Activated CD8-positive, alpha-beta memory T cell treated with anti-CD3 and anti-CD28 coated beads, Interleukin-2, amount 50 U/mL, for 24 hours (primary cell): ENCODE data around the gene TRAF7.

Experiments
- DNase-seq: peaks from one replicate; pipeline ENCODE4 v3.0.0-alpha.2; 2020; ENCODE audit errors: extremely low read depth

Gene TRAF7

DNA sequence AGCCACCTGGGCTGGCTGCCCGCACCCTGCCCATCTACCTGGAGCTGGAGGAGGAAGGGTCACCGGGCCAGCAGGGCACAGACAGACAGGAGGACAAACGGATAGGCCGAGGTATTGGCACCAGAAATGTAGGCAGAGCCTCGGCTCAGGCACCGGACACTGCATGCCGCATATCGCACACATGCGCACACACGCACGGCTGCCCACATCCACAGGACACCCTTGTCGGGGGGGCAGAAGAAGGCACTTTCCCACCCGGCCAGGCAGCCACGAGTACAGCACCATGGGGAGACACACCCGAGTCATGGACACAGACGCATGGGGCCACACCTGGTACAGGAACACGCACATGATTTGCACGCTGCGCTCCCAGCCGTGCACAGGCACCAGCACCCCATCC, 26.4 kb downstream of the TRAF7 start:
- DNase-seq, result no peak

DNA sequence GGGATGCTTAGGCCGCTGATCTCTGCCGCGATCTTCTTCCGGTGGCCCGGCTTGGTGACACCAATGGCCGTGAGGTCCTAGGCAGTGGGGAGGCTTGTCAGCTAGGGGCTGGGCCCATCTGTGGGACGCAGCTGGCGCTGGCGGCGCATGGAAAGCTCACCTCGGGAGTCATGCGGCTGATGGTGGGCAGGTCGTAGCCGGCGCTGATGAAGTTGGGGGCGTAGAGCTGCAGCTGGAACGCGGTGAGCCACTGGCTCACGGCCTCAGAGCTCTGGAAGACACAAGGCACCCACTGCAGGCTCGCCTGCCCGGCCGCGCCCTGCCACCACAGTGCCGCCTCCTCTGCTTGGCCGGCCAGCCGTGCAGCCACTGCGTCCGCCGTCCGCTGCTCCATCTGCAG, 28.1 kb downstream of the TRAF7 start:
- DNase-seq, result no peak

DNA sequence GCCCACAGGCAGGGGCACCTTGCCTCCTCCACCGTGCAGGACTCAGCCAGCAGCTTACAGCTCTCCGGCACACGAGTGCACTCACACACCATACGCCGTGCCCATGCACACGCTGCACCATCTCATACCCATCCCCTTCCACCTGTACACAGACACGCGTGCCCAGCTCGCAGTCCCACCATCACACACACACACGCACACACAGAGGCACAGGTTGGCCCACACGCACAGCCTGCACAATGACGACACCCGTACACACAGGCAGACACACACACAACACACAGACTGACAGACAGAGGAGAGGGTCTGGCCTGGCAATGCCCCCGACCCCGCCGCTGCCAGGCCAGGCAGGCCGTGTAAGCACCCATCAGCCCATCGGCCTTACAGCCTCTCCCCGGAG, 28.8 kb downstream of the TRAF7 start:
- no peak for DNase-seq

DNA sequence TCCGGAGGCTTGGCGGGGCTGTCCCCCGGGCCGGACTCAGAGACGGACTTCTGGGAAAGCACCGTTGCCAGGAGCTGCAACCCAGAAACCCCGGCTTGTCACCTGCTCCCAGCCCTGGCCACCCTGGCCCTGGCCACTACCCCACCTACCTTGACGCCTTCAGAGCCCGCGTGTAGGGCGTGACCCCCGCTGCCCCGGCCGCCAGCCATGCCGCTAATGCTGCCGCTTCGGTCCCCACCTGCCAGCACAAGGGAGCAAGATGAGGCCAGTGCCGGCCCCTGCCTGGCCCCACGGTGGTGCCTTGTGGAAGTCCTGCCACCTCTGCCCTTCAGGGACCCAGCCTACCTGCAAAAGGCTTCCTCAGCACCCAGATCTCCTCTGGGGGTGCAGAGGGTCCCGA, 29.4 kb downstream of the TRAF7 start:
- DNase-seq, result no peak

DNA sequence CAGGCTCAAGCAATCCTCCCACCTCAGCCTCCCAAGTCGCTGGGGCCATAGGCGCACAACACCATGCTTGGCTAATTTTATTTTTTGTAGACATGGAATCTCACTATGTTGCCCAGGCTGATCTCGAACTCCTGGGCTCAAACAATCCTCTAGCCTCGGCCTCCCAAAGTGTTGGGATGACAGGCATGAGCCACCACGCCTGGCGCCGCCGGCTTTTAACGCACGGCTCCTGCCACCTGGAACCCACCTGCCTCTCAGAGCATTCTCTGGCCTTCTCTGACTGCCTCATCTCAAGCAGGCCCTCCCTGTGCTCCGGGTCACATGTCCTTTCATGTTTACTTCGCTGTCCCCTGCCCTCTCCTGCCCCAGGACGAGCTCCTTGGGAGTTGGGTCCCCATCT, 30.5 kb downstream of the TRAF7 start:
- DNase-seq, result no peak

DNA sequence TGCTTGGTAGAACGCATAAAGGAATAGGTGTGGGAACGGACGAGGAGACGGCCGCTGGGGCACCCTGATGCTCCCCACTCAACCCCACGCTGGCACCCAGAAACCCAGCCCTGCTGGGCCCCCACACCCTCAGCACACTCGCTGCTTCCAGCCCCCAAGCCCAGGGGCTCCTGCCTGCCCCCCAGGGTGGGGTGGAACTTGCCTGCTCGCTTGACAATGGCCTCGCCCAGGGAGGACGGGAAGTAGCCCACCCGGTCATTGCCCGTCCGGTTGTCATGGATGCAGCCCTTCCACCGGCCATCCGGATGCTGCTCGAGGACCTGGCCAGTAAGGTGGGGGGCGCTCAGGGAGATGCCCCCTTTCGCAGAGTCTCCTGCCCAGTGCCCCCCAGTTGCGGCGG, 30.9 kb downstream of the TRAF7 start:
- DNase-seq, result no peak

DNA sequence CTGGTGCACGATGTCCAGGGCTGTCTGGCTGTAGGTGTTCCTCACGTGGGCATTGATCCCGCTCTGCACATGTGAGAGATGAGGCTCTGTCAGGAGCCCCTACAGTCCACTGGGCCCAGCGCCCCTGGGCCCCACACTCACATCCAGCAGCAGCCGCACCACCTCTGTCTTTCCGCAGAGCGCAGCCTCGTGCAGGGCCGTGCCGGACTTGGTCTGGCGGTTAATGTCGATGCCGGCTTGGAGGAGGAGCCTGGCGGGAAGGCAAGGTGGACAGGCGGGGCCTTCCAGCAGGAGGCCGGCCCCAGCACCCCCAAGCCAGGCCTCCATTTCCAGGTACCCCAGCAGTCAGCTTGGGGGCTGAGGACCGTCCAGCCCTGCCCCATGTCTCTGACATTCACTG, 31.6 kb downstream of the TRAF7 start:
- no peak for DNase-seq

DNA sequence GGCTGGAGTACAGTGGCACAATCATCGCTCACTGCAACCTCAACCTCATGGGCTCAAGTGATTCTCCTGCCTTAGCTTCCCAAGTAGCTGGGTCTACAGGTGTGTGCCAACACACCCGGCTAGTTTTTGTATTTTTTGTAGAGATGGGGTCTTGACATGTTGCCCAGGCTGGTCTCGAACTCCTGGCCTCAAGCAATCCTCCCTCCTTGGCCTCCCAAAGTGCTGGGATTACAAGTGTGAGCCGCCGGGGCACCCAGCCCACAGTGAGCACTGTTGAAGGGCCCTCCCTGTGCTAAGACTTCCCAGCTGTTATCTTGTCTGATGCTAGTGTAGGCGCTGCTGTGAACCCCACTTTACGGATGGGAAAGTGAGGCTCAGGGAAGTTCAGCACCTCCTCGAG, 32.8 kb downstream of the TRAF7 start:
- DNase-seq, result no peak

DNA sequence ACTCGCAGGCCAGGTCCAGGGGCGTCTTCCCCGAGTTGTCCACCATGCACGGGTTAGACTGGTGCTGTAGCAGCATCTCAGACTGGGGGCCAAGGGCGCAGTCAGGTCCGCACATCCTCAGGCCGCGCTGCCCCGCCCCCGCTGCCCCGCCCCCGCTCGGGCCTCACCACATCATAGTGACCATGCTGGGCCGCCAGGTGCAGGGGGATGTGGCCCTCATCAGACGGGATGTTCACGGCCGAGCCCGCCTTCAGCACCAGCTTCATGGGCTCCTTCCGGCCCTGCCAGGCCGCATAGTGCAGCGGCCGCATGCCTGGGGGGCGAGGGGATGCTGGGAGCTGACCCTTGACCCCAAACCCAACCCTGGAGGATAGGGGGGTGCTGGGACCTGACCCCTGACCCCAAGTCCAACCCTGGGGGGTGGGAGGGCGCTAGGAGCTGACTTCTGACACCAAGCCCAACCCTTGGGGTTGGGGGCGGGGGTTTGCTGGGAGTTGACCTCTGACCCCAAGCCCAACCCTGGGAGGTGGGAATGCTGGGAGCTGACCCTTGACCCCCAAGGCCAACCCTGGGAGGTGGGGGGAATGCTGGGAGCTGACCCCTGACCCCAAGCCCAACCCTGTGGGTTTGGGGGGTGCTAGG, 33.8 kb downstream of the TRAF7 start:
- DNase-seq, result no peak

DNA sequence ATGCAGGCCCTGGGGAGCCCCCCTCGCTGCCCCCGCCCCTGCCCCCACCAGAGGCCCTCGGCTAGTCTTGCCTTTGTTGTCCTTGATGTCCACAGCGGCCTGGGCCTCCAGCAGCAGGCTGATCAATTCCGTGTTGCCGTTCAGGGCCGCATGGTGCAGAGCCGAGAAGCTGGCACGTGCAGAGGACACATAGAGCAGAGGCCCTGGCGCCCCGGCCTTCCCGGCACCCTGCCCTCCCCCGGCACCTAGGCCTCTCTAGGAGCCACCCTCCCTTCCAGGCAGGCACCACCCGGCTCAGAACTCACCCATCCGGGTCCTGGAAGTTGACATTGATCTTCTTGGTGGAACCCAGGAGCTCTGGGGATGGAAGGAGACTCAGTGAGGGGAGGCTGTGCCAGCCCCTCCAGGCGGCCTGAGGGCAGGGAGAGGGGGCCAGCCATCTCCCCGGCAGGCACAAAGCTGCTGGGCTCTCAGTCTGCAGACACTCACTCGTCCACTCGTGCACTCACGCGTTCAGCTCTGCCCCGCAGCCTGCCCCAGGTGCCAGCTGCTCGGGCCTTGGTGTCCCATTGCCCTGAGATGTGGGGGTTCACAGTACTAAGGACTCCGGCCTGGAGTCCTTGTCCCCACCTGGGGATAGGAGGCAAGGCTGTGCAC, 34.5 kb downstream of the TRAF7 start:
- no peak for DNase-seq

DNA sequence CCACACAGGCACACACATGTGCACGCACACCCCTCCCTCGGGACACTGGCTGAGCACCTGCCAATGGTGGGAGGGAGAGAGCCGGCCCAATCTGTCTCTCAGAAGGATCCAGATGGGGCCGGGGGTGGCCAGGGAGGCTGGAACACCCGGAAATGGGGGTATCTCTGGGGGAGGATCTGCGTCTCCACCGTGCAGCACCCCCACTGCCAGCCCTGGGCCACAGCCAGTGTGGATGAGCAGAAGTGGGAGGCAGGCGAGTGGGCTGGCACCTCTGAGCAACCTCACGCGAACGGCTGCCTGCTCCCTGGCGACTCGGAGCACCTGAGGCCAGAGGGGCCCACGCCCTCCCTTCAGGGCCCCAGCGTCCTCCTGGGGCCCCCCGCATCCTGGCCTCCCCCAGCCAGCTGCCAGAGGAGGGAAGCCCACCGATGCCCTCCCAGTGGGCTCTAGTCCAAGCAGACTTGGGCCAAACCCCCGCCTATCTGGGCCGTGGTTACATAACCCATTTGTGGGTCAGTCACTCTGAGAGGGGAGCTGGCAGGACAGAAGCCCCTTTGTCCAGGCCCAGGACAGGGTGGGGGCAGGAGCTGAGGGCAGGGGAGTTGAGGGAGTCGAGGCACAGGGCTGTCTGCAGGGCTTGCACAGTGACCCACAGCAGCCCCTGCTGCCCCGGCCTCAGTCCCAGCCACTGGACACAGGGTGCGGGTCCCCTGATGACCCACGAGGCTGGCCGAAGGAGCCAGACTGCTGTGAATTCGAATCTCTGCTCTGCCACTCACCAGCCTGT, 35.3 kb downstream of the TRAF7 start:
- DNase-seq, result no peak

DNA sequence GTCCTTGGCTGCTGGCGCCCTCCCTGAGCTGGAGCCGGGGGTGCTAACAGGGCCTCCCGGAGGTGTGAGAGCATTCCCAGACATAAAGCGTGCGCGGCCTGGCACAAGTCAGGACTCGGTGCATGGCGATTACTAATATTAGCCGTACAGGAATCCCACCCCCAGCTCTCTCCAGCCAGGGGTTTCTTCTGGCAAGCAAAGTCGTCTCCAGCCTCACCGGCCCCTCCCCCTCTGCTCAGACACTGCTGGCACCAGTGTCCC, 35.8 kb downstream of the TRAF7 start:
- no peak for DNase-seq

DNA sequence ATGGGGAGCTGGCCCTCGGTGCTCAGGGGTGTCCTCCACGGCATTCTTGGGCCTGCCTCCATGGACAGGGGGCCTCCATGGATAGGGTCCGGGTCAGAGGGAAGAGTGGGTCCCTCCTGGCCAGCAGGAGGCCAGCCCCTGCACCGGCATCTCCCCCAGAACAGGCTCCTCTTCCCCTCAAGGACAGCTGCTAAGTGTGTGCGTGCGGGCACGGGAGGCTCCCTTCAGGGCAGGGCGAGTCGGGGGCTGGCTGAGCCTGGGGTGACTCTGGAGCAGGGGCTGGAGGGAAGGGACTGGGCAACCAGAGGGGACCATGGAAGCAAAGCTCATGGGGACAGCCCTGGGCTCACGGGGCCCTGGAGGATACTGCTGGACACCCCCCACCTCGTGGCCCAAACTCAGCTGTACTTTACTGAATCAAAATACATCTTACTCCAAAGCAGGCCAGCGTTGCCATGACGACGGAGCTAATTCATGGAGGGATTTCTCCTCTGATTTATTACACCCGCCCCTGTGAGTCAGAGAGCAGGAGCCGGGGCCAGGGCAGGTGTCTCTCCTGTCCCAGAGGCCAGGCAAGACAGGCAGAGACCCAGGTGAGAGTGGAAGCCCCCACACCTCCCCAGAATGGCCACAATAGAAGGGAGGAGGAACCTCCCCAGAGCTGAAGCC, 38.7 kb downstream of the TRAF7 start:
- no peak for DNase-seq

DNA sequence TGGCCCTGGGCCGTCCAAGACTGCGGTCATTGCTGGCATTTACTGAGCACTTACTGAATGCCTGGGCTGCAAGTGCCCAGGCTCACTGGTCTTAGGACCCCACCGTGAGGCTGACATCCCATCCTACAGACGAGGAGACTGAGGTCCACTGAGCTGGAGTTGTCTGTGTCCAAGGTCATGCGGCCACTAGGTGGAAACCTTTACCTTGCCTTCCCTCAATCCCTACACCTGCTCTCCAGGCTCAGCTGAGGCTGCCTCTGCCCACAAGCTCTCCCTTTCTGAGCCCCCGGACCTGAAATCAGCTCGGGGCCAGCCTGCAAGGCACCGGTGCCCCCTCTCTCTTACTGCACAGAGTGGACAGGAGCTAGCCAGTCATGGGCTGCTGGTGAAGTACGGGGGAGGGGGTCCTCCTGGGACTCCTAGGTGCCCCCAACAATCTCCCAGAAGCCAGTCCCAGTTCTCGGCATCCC, 39.3 kb downstream of the TRAF7 start:
- DNase-seq, result no peak

DNA sequence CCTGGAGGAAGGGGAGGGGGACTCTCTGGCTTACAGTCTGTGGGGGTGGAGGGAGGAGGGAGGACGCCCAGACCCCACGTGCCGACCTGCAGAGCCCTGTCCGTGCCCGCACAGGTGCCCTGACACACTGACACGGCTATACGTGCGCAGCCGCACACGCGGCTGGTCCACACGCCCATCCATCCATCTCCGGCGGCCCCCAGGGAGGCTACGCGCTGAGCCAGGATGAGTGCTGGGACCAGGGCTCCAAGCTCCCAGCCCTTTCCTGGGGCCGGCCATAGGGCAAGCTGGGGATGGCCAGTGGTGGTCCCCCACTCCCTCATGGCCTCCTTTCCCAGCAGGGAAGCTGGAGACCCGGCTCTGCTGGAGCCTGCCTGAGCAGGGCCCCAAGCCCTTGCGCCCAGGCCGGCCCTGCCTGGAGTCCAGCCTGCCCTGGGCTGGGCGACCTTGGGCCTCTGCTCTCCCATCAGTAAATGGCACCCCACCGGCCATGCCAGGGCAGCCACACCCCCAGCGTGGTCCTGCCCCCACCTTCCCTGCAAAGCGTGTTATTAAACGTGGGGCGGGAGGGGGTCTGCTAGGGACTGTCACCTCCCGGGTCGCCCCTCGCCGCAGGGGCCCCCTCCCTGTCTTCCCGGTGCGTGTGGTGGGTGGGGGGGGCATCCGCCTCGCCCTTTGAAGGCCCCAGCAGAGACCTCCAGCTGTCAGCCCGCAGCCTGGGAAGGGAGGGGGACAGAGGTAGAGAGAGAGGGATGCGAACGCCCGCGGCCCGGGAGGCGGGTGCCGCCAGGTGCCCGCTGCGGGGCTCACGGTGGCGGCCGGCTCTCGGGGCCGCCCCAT, 40.0 kb downstream of the TRAF7 start:
- DNase-seq, result no peak

DNA sequence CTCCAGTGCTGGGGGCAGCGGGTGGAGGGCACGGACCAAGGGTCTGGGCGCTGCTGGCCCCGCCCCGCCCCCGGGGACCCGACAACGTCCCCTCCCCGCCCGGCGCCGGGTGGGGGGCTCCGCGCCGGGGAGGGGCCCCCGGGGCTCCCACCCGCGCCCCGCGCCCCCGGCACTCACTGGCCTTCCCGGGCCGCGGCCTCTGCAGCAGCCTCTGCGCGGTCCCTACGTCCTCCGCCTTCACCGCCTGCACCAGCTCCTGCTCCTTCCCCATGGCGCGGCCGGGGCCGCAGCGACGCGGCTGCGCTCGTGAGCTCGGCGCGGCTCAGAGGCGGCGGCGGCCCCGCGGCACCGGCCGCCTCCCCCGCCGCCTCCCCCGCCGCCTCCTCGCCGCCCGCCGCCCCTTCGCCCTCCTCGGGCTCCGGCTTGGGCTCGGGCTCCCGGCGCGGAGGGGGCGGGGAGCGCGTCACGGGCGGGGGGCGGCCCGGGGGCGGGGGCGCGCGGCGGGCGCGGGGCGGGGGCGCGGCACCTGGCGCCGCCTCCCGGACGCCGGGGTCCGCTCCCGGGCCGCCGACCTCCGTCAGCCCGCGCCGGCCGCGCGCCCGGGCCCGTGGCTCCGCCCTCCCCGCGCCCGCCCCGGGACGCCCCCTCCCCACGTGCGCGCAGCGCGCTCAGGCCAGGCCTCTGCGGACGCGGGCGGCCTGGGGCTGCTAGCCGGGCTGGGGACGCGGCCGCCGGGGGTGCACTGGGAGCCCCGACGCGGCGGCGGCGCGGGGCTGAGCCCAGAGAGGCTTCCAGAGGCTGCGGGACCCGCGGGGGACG, 40.8 kb downstream of the TRAF7 start, which contains the start of gene CASKIN1:
TSS of gene CASKIN1 (minus strand) at position 444 of the 819 bp plus-strand sequence. CDS start at position 271, 173 bp downstream.
- DNase-seq, result no peak

DNA sequence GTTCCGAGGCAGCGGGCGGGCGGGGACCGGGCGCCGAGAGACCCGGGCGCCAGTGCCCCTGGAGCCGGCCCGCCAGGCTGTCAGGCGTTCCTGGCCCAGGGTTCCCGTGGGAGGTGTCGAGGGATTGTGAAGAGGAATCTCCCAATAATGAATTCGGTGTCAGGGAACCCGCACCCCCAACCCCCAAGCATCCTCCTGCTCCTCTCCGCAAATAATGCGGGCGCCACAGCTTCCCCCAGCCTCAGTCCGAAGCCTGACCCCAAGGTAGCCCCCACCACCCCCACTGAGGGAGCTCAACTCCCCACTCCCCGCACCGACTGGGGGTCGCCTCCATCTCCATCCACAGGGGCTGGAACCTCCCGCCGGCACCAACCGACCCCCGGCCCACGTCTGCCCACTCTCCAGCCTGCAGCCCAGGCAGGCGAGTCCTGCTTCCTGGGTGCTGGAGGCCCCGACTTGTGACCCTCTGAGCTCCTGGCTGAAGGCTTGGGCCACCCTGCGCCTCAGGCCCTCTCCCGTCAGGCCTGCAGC, 41.5 kb downstream of the TRAF7 start:
- no peak for DNase-seq

DNA sequence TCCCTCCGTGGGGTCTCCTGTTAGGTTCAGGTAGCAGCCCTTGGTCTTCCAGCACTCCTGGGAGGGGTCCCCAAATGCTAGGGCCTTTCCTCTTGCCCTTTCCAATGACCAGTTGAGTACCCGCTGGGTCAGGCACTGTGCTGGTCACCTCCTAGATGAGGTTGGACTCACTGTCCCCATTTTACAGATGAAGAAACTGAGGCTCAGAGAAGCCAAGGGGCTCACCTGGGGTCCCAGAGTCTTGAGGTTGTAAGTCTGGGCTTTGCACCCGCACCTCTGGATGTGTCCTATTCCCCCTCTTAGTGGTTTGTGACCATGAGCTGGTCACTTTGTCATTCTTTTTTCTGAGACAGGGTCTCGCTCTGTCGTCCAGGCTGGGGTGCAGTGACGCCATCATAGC, 42.2 kb downstream of the TRAF7 start:
- DNase-seq, result no peak

DNA sequence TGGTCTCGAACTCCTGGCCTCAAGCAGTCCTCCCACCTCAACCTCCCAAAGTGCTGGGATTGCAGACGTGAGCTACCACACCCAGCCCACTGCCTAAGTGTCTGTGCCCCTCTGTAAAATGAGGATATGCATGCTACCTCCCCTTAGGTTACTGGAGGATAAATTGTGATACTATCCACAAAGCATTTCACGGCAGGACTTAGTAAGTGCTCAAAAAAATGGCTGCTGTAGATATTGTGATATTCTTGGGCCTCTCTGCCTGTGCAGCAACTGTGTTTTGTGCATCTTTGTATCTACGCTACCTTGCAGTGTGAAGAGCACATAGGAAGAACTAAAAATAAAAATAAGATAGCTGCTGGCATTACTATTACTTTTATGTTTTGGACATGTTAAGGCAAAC, 42.7 kb downstream of the TRAF7 start:
- no peak for DNase-seq

DNA sequence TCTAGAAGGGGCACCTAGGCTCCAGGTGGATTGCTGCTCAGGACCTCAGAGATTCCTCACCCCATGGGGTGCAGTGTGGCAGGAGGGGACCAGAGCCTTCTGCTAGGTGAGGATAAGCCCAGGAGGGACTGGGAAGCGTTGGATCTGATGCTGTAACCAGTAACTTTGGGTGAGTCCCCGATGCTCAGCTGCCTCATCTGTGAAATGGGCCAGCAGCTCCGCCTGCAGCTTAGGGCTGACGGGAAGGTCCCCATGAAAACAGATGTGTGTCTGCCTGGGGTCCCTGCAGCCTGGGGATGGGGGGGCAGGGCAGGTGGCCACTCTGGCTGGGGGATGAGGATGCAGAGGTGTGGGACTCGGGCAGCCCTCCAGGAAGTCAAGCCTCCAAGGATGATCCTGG, 43.5 kb downstream of the TRAF7 start:
- no peak for DNase-seq
